Gastrocnemius medialis (tissue), 4 donors: ENCODE measurements around the gene IRF7. TPM values are rescaled to one million over a fixed set of nuclear protein-coding genes. Genes with fewer than 3 reads are reported as not detected.
A peak's percentile ranks its signal among the peaks of the same experiment; 100 is the strongest.

Experiments
- ATAC-seq, 2 donors: fragments of 150-250 bp; one replicate each; pipeline ENCODE4 v1.9.1; 2016
- DNase-seq, 2 donors: peaks; one replicate each; pipeline ENCODE4 v3.0.0-alpha.2; 2019
- H3K27ac ChIP-seq, 4 donors: fragments of 200-600 bp; sonication (generic); 1 replicate in 1 of 4; 2 replicates in 3 of 4; pipeline ENCODE4 v1.5.1; 2016 to 2018; ENCODE audit warnings: mild to moderate bottlenecking in 2 of 4, moderate library complexity in 1 of 4
- H3K27me3 ChIP-seq, 3 donors: fragments of 200-600 bp; sonication (generic) in 2 of 3; 1 replicate in 1 of 3; 2 replicates in 2 of 3; pipeline versions ENCODE4 v1.5.1 to v1.6.0; 2016 to 2019; ENCODE audit warnings: mild to moderate bottlenecking in 1 of 3, moderate library complexity in 1 of 3
- H3K36me3 ChIP-seq, 2 donors: fragments of 200-600 bp; sonication (generic) in 1 of 2; one replicate each; pipeline ENCODE4 v1.5.1; 2017 to 2018
- H3K4me1 ChIP-seq, 2 donors: fragments of 200-600 bp; sonication (generic) in 1 of 2; one replicate each; pipeline ENCODE4 v1.5.1; 2016 to 2017; ENCODE audit warnings: mild to moderate bottlenecking in 2 of 2
- H3K4me3 ChIP-seq, 4 donors: fragments of 200-600 bp; sonication (generic) in 3 of 4; 1 replicate in 1 of 4; 2 replicates in 3 of 4; pipeline ENCODE4 v1.5.1; 2016 to 2019; ENCODE audit warnings: mild to moderate bottlenecking in 2 of 4
- H3K9me3 ChIP-seq, 3 donors: fragments of 200-600 bp; sonication (generic) in 2 of 3; 1 replicate in 1 of 3; 2 replicates in 2 of 3; pipeline ENCODE4 v1.5.1; 2016 to 2019
- CTCF ChIP-seq, 5 experiments: fragments of 450-650 bp in 3 of 5; fragments of 200-600 bp in 2 of 5; sonication (generic) in 2 of 5; IDR thresholded peaks in 4 of 5; conservative IDR thresholded peaks in 1 of 5; 1 replicate in 4 of 5; 2 replicates in 1 of 5; pipeline ENCODE4 v1.5.1; 2016 to 2019; ENCODE audit warnings: antibody characterized with exemption in 5 of 5, mild to moderate bottlenecking in 3 of 5, moderate library complexity in 3 of 5
- POLR2A ChIP-seq, 2 donors: fragments of 450-650 bp; IDR thresholded peaks; one replicate each; pipeline ENCODE4 v1.6.1; 2017; ENCODE audit warnings: antibody characterized with exemption in 2 of 2, mild to moderate bottlenecking in 2 of 2, moderate library complexity in 2 of 2
- in situ Hi-C, 4 donors: fragments of 200-750 bp; cut with MboI; loops; one replicate each; pipeline versions ENCODE4 v1.15.0 to v1.8.0; 2017; ENCODE audit warnings: low sequenced_read_pairs in 4 of 4
- intact Hi-C: fragments of 100-400 bp; cut with DNase I; formaldehyde crosslinking; loops from one replicate; pipeline ENCODE4 v1.15.1; 2023; ENCODE audit warnings: low total_unique reads
- total RNA-seq, 4 donors: library from RNA; depleted of rRNA; stranded (reverse); fragments of >200 nt; gene quantifications; one replicate each; pipeline versions ENCODE4 v1.1.0 to v1.2.3, GENCODE V29; 2016

Gene IRF7
- total RNA-seq, 4 donors from 2014 or later = 15.5 to 37.1 (median 26.3) TPM

- Histone ChIP-seq H3K27me3 (no peaks in the 10 kb centered on the region), H3K9me3 (no peaks in the 10 kb centered on the region), H3K27ac (peak overlapping the region; percentile 87 to 94 (median 92)), H3K4me3 (no peak overlapping the region), H3K4me1 (peaks cover 40 to 43% of the 10 kb centered on the region in 2 donors), H3K36me3 (peaks cover 0 to 49% of the 10 kb centered on the region in 2 donors)
- intact Hi-C loops (loop anchor here (1.0 kb wide), 2 partner anchors 15 to 36 kb away; no protein-coding TSS in a partner anchor), in situ Hi-C loops (no loop called here)
- DNase-seq (no peak), ATAC-seq (no peak)
- TF ChIP-seq CTCF (IDR thresholded peaks at IDR 0.05 in 4 of 5, conservative IDR thresholded peaks at IDR 0.05 in 1 of 5) (no peak), POLR2A (IDR thresholded peaks at IDR 0.05) (no peak)
These were observed 2.8 kb downstream of the IRF7 start for GRCh38 chr11:612961-613300.

GRCh38 chr11:612201-612960 is 3.4 kb downstream of the IRF7 start:
- in situ Hi-C loops = no loop called here
- Histone ChIP-seq H3K27ac (peak overlapping the region; percentile 87 to 94 (median 92)), H3K9me3 (no peaks in the 10 kb centered on the region), H3K27me3 (no peaks in the 10 kb centered on the region), H3K4me3 (no peak overlapping the region), H3K4me1 (peaks cover 40 to 43% of the 10 kb centered on the region in 2 donors), H3K36me3 (peaks cover 0 to 55% of the 10 kb centered on the region in 2 donors)
- TF ChIP-seq CTCF (IDR thresholded peaks at IDR 0.05 in 4 of 5, conservative IDR thresholded peaks at IDR 0.05 in 1 of 5) (peak; percentile 4 to 61 (median 60)), POLR2A (IDR thresholded peaks at IDR 0.05) (peak in 1 of 2 donors; percentile 33)
- ATAC-seq = peak; percentile 49 to 71
- peak; percentile 79 to 93 for DNase-seq
- intact Hi-C loops = loop anchor here (1.0 kb wide), 2 partner anchors 16 to 35 kb away; no protein-coding TSS in a partner anchor

- H3K27ac ChIP-seq = peak overlapping the region; percentile 87 to 94 (median 92)
- intact Hi-C loops (no loop called here), in situ Hi-C loops (no loop called here)
- ATAC-seq (no peak), DNase-seq (no peak)
- H3K9me3 ChIP-seq = no peaks in the 10 kb centered on the region
- no peak overlapping the region for H3K4me3 ChIP-seq
- TF ChIP-seq POLR2A (IDR thresholded peaks at IDR 0.05) (no peak), CTCF (IDR thresholded peaks at IDR 0.05 in 4 of 5, conservative IDR thresholded peaks at IDR 0.05 in 1 of 5) (no peak)
- H3K27me3 ChIP-seq = no peaks in the 10 kb centered on the region
- H3K4me1 ChIP-seq = peaks cover 38 to 42% of the 10 kb centered on the region in 2 donors
- peaks cover 0 to 65% of the 10 kb centered on the region in 2 donors for H3K36me3 ChIP-seq
These were observed 4.5 kb downstream of the IRF7 start for GRCh38 chr11:611001-611996.

- intact Hi-C loops = no loop called here
- DNase-seq = no peak
- in situ Hi-C loops = no loop called here
- Histone ChIP-seq H3K27me3 (no peaks in the 10 kb centered on the region), H3K36me3 (peaks cover 0 to 76% of the 10 kb centered on the region in 2 donors), H3K27ac (peak overlapping the region in 2 of 4 donors; percentile 24 to 94), H3K4me1 (peaks cover 33 to 37% of the 10 kb centered on the region in 2 donors), H3K9me3 (no peaks in the 10 kb centered on the region), H3K4me3 (no peak overlapping the region)
- TF ChIP-seq CTCF (IDR thresholded peaks at IDR 0.05 in 4 of 5, conservative IDR thresholded peaks at IDR 0.05 in 1 of 5) (no peak), POLR2A (IDR thresholded peaks at IDR 0.05) (no peak)
- ATAC-seq = no peak
These were observed 5.5 kb downstream of the IRF7 start for GRCh38 chr11:610146-610801.
